Neutrophil (primary cell): ENCODE data around the gene TTC12.

Source experiments
- H3K27ac ChIP-seq: fragments of 200-600 bp; sonication (generic); 2 replicates; pipeline ENCODE4 v1.5.1; 2016; ENCODE audit warnings: mild to moderate bottlenecking, moderate library complexity
- H3K27me3 ChIP-seq: fragments of 200-600 bp; sonication (generic); 2 replicates; pipeline ENCODE4 v1.6.0; 2016; ENCODE audit warnings: mild to moderate bottlenecking
- H3K36me3 ChIP-seq: fragments of 200-600 bp; sonication (generic); 2 replicates; pipeline ENCODE4 v1.5.1; 2017
- H3K4me1 ChIP-seq, 2 experiments: fragments of 200-600 bp in 1 of 2; sonication (generic) in 1 of 2; 1 replicate in 1 of 2; 2 replicates in 1 of 2; pipeline versions ENCODE4 v1.5.1 to v1.6.1; 2013 to 2016; ENCODE audit warnings: low read depth in 1 of 2, low read length in 1 of 2, mild to moderate bottlenecking in 1 of 2, moderate library complexity in 1 of 2; ENCODE audit not compliant: control insufficient read depth in 1 of 2, insufficient read depth in 1 of 2
- H3K4me3 ChIP-seq, 2 experiments: fragments of 200-600 bp in 1 of 2; sonication (generic) in 1 of 2; 1 replicate in 1 of 2; 2 replicates in 1 of 2; pipeline ENCODE4 v1.5.1; 2013 to 2016; ENCODE audit warnings: low read depth in 1 of 2, low read length in 1 of 2, mild to moderate bottlenecking in 1 of 2, moderate library complexity in 1 of 2
- H3K9me3 ChIP-seq: fragments of 200-600 bp; sonication (generic); 2 replicates; pipeline ENCODE4 v1.5.1; 2016
- TF ChIP-seq, protein P1 (sequence below): fragments of 200-600 bp; sonication (generic); IDR thresholded peaks from 2 replicates; pipeline ENCODE4 v1.5.1; 2016; ENCODE audit warnings: antibody characterized with exemption

Gene TTC12

DNA sequence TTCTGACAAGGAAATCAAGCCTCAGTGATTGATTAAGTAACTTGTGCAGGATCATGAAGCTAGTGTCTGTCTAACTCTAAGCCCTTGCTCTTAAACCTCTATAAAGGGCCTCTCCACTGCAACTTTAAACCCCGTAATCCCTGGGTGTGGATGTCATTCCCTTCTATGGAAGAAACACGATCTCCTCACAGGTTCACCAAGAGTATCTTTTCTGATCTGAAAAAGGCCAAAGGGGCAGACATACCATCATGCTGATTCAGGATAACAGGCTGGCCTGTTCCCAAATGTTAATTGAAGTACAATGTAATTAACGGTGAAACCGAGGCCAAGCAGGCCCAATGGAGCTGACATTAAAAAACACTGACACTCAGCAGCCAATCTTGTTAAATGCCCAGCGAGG lies 17.1 kb downstream of the TTC12 start:
- Histone ChIP-seq H3K9me3 (no peaks in the 10 kb centered on the region), H3K27ac (no peak overlapping the region), H3K36me3 (no peaks in the 10 kb centered on the region), H3K4me1 (no peaks in the 10 kb centered on the region), H3K4me3 (no peak overlapping the region), H3K27me3 (no peaks in the 10 kb centered on the region)
- TF ChIP-seq, protein P1, sequence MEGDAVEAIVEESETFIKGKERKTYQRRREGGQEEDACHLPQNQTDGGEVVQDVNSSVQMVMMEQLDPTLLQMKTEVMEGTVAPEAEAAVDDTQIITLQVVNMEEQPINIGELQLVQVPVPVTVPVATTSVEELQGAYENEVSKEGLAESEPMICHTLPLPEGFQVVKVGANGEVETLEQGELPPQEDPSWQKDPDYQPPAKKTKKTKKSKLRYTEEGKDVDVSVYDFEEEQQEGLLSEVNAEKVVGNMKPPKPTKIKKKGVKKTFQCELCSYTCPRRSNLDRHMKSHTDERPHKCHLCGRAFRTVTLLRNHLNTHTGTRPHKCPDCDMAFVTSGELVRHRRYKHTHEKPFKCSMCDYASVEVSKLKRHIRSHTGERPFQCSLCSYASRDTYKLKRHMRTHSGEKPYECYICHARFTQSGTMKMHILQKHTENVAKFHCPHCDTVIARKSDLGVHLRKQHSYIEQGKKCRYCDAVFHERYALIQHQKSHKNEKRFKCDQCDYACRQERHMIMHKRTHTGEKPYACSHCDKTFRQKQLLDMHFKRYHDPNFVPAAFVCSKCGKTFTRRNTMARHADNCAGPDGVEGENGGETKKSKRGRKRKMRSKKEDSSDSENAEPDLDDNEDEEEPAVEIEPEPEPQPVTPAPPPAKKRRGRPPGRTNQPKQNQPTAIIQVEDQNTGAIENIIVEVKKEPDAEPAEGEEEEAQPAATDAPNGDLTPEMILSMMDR, result no peak

DNA sequence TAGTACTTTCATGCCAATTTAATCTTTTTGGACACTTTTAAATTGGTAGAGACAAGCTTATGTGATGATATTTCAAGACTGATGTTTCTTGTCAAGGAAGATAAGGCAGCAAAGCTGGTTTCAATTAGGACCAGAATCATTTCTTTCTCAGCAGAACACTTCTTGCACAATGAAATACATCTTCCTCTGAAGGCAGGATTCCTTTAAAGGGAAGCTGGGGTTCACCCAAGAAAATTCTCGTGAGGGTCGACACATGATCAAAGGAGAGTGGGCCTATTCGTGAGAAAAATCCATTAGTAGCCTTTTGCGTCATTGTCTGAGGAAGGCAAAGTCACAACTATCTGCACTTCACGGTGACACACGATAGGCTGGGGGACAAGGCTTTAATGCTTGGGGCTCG lies 17.6 kb downstream of the TTC12 start:
- Histone ChIP-seq H3K4me1 (no peaks in the 10 kb centered on the region), H3K27ac (no peak overlapping the region), H3K4me3 (no peak overlapping the region), H3K27me3 (no peaks in the 10 kb centered on the region), H3K9me3 (no peaks in the 10 kb centered on the region), H3K36me3 (no peaks in the 10 kb centered on the region)
- TF ChIP-seq, protein P1, result no peak

- TF ChIP-seq, protein P1, result no peak
- Histone ChIP-seq H3K4me1 (no peaks in the 10 kb centered on the region), H3K36me3 (no peaks in the 10 kb centered on the region), H3K9me3 (no peaks in the 10 kb centered on the region), H3K4me3 (no peak overlapping the region), H3K27ac (no peak overlapping the region), H3K27me3 (no peaks in the 10 kb centered on the region)
Measured at GRCh38 chr11:113332638-113333329, 18.4 kb downstream of the TTC12 start.

DNA sequence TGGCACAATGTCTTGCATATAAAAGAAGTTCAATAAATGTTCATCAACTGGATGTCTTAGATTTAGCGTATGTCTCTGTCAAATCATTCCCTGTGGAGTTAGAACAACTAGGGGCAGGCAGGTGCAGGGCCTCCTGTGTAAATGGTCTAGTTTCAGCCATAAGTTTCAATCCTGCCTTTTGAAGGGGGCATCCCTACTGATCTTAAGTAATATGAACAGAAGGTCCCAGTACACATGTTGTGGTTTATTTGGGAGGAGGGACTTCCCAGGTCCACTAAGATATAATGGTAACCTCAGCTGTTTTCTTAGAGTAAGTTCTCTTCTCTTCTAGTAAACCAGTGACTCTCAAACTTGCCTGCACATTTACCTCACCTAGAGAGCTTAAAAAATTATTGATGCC lies 19.8 kb downstream of the TTC12 start:
- H3K9me3 ChIP-seq, result no peaks in the 10 kb centered on the region
- TF ChIP-seq, protein P1, result no peak
- no peak overlapping the region for H3K4me3 ChIP-seq
- no peaks in the 10 kb centered on the region for H3K36me3 ChIP-seq
- no peaks in the 10 kb centered on the region for H3K27me3 ChIP-seq
- H3K27ac ChIP-seq, result no peak overlapping the region
- no peaks in the 10 kb centered on the region for H3K4me1 ChIP-seq

GRCh38 chr11:113338730-113339129 lies 24.3 kb downstream of the TTC12 start:
- no peaks in the 10 kb centered on the region for H3K4me1 ChIP-seq
- TF ChIP-seq, protein P1, result no peak
- no peak overlapping the region for H3K4me3 ChIP-seq
- no peak overlapping the region for H3K27ac ChIP-seq
- H3K9me3 ChIP-seq, result no peaks in the 10 kb centered on the region
- H3K36me3 ChIP-seq, result no peaks in the 10 kb centered on the region
- no peaks in the 10 kb centered on the region for H3K27me3 ChIP-seq
